Nucleus accumbens (tissue), 56 donors: Measurements from ENCODE around the gene HAUS8.
"Not testable (repeated sequence)": the region's sequence is repeated elsewhere in the genome, so short reads cannot be mapped to it uniquely, and the experiment has no call there.

Experiments used
- DNase-seq, 56 donors: peaks; one replicate each; lab custom pipeline; 2025; lab: John Stamatoyannopoulos, UW

Gene HAUS8

GRCh38 chr19:17037966-17038500, 37.2 kb downstream of the HAUS8 start:
- peak in 22 of 56 donors; percentile 0 to 61 (median 13) for DNase-seq

- DNase-seq: no peak
Observed at GRCh38 chr19:17037184-17037583, 38.1 kb downstream of the HAUS8 start.

DNA sequence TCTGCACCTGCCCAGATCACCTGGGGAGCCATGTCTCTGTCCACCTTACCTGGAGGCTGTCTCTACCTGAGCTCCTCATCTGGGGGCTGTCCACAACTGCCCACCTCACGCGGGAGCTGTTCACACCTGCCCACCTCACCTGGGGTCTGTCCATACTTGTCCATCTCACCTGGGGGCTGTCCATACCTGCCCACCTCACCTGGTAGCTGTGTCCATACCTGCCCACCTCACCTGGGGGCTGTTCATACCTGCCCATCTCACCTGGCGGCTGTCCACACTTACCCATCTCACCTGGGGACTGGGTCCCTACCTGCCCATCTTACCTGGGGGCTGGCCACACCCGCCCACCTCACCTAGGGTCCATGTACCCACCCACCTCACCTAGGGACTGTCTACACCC, 38.6 kb downstream of the HAUS8 start:
- no peak for DNase-seq

DNA sequence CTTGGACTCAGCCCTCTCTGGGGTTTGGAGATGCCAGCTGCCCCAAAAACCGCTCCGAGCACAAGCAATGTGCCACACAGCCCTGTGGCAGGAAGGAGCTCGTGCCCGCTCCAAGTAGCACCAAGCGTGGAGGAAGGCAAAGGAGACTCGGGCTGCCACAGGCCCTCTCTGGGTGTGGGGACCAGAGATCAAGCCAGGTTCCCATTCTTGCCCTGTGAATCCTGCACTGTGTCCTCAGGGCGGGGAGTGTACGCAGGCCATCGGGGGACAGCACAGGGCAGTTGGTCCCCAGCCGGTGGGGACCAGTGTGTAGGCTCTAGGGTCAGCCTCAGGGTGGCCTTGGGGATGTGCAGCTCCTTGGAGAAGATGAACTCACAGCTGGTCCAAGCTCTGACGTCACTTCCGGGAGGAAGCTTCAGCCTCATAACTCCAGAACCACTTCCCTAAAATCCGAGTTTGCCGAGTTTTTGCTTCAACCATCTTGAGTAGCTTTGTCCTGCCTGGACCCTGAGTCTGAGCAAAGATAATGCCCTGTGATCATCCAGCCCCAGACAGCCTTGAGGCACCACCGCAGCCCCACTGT, 39.3 kb downstream of the HAUS8 start:
- DNase-seq: no peak

DNA sequence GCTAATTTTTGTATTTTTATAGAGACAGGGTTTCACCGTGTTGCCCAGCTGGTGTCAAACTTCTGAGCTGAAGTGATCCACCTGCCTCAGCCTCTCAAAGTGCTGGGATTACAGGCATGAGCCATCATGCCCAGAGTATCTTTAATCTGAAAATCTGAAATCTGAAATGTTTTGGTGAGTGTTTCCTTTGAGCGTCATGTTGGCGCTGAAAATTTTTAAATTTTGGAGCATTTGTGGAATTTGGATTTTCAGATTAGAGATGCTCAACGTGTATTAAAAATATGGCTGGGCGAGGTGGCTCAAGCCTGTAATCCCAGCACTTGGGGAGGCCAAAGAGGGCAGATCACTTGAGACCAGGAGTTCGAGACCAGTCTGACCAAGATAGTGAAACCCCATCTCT, 43.5 kb downstream of the HAUS8 start:
- DNase-seq: no peak

DNA sequence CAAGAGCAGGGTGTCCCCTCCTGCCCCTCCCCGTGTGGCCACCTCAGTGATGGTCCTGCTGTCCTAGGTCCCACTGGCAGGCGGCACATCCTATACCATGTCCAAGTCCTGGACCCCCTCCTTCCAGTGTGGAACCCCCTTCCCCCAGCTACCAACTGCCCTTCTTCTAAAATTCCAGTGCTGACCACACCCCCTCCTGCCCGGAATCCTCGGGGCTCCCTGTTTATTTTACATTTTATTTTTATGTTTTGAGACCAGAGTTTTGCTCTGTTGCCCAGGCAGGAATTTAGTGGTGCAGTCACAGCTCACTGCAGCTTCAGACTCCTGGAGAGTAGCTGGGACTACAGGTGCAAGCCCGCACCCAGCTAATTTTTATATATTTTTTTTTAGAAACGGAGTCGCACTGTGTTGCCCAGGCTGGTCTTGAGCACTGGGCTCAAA, 47.7 kb downstream of the HAUS8 start:
- no peak for DNase-seq

- DNase-seq: peak in 1 of 56 donors; percentile 18
Observed at GRCh38 chr19:17026706-17027534, 48.3 kb downstream of the HAUS8 start, which contains the start of gene CPAMD8. Gene CPAMD8 (minus strand): TSS chr19:17026810. CDS start chr19:17026642, 168 bp downstream.

- DNase-seq: no peak
Observed at GRCh38 chr19:17025991-17026658, 49.1 kb downstream of the HAUS8 start.

DNA sequence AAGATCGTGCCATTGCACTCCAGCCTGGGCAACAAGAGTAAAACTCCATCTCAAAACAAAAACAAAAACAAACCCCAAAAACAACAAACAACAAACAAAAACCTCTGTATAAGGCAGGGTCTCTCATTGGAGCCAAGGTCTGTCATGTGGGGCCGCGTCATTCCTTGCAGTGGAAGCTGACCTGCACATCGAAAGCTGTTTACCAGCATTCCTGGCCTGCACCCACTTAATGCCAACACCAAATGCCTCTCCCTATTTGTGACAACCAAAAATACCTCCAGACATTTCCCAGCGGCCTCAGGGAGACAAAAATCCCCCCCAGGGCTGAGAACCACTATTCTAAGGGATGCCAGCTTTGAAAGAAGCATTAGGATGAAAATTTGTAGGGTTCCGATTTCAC, 49.9 kb downstream of the HAUS8 start:
- DNase-seq: no peak

GRCh38 chr19:17024941-17025340, 50.3 kb downstream of the HAUS8 start:
- DNase-seq: not testable (repeated sequence)

GRCh38 chr19:17023805-17024204, 51.4 kb downstream of the HAUS8 start:
- no peak for DNase-seq

GRCh38 chr19:17022738-17023137, 52.5 kb downstream of the HAUS8 start:
- no peak for DNase-seq

DNA sequence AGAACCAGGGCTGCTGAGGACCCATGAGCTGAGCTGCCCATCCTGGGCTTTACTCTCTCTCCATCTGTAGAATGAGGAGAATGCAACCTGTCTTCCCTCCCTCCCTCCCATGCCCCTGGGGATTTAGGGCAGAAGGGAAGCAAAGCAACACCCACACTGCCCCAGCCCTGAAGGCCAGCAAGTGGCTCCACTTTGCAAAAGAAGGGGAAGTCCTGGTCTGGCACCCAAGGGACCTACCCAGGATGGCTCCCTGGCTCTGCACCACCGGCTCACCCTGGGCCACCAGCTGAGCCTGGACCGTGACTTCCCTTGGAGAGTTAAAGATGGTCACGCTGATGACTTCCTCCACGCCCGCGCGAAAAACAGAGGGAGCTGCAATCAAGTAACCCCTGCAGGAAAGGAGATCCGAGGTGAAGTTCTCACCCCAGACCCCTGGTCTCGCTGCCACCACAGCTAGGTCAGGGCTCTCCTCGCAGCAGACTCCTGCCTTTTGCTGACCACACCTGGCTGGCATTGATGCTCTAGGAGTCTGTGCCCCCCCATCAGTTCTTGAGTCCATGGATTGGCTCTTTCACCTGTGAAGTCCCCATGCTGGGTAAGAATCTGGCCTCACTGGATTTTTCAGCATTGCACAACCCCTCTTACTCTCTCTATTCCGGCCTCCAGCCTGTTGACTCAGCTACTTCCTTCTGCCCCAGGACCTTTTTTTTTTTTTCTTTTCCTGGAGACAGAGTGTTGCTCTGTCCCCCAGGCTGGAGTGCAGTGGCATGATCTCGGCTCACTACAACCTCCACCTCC, 53.3 kb downstream of the HAUS8 start:
- no peak for DNase-seq

GRCh38 chr19:17021328-17021727, 53.9 kb downstream of the HAUS8 start:
- no peak for DNase-seq

GRCh38 chr19:17020823-17021222, 54.4 kb downstream of the HAUS8 start:
- DNase-seq: peak in 1 of 56 donors; percentile 22

DNA sequence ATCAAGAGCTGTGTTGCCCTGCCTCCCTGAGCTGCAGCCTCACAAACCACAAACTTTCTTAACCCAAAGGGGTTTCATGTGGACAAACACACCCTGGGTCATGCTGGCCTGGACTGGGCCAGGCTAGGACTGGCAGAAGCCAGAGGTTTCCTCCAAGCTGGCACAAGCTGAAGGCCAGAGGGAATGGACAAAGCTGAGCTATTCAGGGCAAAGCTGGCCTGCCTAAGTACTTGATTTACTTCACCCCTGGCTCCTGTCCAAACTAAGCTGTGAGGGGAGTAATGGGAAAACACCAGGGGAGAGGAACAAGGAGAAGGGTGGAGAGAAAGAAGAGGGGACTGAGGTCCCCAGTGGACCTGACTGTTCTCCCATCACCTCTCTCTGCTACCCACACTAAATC, 54.9 kb downstream of the HAUS8 start:
- DNase-seq: peak in 24 of 56 donors; percentile 3 to 40 (median 20)

GRCh38 chr19:17014212-17014861, 60.9 kb downstream of the HAUS8 start:
- not testable (repeated sequence) for DNase-seq

DNA sequence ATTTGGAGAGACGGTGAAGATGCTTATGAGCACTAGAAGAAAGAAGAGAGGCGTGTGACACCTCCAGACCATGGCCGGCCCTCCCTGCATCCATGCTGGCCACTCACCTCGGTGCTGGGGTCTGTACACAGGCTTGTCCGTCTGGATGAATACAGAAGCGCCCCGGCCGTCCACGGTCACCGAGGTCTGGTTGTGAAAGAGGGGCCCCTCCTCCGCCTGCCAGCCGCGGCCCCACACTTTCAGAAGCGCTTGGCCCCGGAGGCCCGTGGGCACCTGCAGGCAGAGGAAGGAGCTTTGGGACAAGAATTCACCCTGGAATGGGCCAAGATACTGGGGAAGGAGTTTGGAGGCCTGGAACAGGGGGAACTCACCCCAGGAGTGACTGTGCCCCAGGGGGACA, 63.8 kb downstream of the HAUS8 start:
- DNase-seq: no peak

DNA sequence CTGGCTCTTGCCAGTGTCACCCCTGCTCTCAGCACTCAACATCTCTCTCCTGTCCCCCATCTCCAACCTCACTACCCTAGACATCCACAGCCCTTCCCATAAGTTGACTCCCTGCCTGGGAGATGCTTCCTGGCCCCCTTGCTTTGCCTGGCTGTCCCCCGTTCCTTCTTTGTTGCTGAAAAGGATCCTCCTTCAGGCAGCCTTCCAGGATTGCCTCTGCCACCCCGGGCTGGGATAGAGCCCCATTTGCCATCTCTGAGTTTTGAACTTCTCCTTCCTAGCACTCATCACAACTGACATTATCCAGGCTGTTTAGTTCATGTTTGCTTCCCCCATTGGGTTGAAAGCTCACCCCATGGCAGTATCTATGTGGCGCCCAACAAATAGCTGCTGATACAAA, 68.7 kb downstream of the HAUS8 start:
- DNase-seq: no peak

DNA sequence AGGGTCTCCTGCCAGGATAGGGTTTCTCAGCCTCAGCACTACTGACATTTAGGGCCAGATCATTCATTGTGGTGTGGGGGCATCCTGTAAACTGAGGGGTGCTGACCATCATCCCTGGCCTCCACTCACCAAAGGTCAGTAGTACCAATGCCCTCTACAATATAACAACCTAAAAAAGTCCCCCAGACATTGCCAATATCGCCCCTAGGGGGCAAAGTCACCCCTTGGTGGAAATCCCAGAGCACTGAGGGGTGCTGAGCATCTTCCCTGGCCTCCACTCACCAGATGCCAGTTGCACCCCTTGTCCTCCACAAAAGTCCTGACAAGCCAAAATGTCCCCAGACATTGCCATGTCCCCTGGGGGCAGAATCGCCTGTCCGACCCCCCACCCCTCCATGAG, 70.3 kb downstream of the HAUS8 start:
- no peak for DNase-seq
